SK-N-MC (cell line): ENCODE results near the gene PDE4D.
"Not testable (repeated sequence)": the region's sequence is repeated elsewhere in the genome, so short reads cannot be mapped to it uniquely, and the experiment has no call there.

Experiments
- DNase-seq: peaks from one replicate; pipeline ENCODE4 v3.0.0-alpha.2; 2011; ENCODE audit warnings: low read depth, low spot score
- H3K27ac ChIP-seq: fragments of 200-600 bp; sonication (generic); 2 replicates; pipeline ENCODE4 v1.5.1; 2016; ENCODE audit warnings: mixed run types
- H3K36me3 ChIP-seq: fragments of 200-600 bp; sonication (generic); 2 replicates; pipeline ENCODE4 v1.6.1; 2017; ENCODE audit warnings: antibody characterized with exemption, low read length, mixed read lengths; ENCODE audit not compliant: insufficient read depth
- H3K4me3 ChIP-seq: fragments of 200-600 bp; sonication (generic); 2 replicates; pipeline ENCODE4 v1.5.1; 2016
- H3K9ac ChIP-seq: fragments of 200-600 bp; sonication (generic); 2 replicates; pipeline ENCODE4 v1.8.0; 2017; ENCODE audit warnings: mixed run types, mixed read lengths; ENCODE audit not compliant: insufficient read length
- H3K9me3 ChIP-seq: fragments of 200-600 bp; sonication (generic); 2 replicates; pipeline ENCODE4 v1.6.1; 2017; ENCODE audit warnings: low read depth, mild to moderate bottlenecking, antibody characterized with exemption, low read length, moderate library complexity, mixed read lengths
- EZH2 ChIP-seq: fragments of 200-600 bp; sonication (generic); IDR thresholded peaks from one replicate; pipeline ENCODE4 v1.6.1; 2017; ENCODE audit warnings: antibody characterized with exemption
- FOXP2 ChIP-seq: optimal IDR thresholded peaks from 2 replicates; pipeline ENCODE3; 2011; ENCODE audit warnings: mild to moderate bottlenecking, moderate library complexity; ENCODE audit not compliant: insufficient read depth; ENCODE audit errors: extremely low read length, control extremely low read depth
- POLR2AphosphoS5 ChIP-seq: IDR thresholded peaks from 2 replicates; pipeline ENCODE4 v1.6.1; 2012; ENCODE audit warnings: mild to moderate bottlenecking, low read depth, low read length, borderline replicate concordance

PDE4D gene

GRCh38 chr5:59789197-59789596 is 104.3 kb downstream of the PDE4D start:
- TF ChIP-seq FOXP2 (no peak), EZH2 (no peak), POLR2AphosphoS5 (no peak)
- no peaks in the 10 kb centered on the region for H3K9me3 ChIP-seq
- DNase-seq = no peak
- no peak overlapping the region for H3K4me3 ChIP-seq
- no peak overlapping the region for H3K27ac ChIP-seq
- no peak overlapping the region for H3K9ac ChIP-seq
- H3K36me3 ChIP-seq = no peaks in the 10 kb centered on the region

GRCh38 chr5:59786334-59786805 is 107.2 kb downstream of the PDE4D start:
- Histone ChIP-seq H3K4me3 (peak overlapping the region; percentile 40; the same call in 1 of the 2 replicates), H3K27ac (peak overlapping the region; percentile 3; the same call in 1 of the 2 replicates), H3K9ac (no peak overlapping the region), H3K9me3 (no peaks in the 10 kb centered on the region), H3K36me3 (no peaks in the 10 kb centered on the region)
- peak; percentile 75 for DNase-seq
- TF ChIP-seq EZH2 = no peak
- TF ChIP-seq POLR2AphosphoS5 = peak; percentile 44; the same call in 1 of the 2 replicates

- no peak for DNase-seq
- Histone ChIP-seq H3K9ac (no peak overlapping the region), H3K9me3 (no peaks in the 10 kb centered on the region), H3K36me3 (no peaks in the 10 kb centered on the region), H3K4me3 (peak overlapping the region; percentile 40; the same call in 1 of the 2 replicates), H3K27ac (peak overlapping the region; percentile 3; the same call in 1 of the 2 replicates)
- no peak for TF ChIP-seq EZH2
- no peak for TF ChIP-seq POLR2AphosphoS5
- no peak for TF ChIP-seq FOXP2
These were observed 107.7 kb downstream of the PDE4D start for GRCh38 chr5:59785676-59786333.

GRCh38 chr5:59784708-59785107 is 108.8 kb downstream of the PDE4D start:
- not testable (repeated sequence) for H3K27ac ChIP-seq, H3K36me3 ChIP-seq, H3K9me3 ChIP-seq, H3K4me3 ChIP-seq, DNase-seq, H3K9ac ChIP-seq

- no peak overlapping the region for H3K27ac ChIP-seq
- TF ChIP-seq POLR2AphosphoS5 = no peak
- no peak for TF ChIP-seq FOXP2
- no peak for TF ChIP-seq EZH2
These were observed 110.3 kb downstream of the PDE4D start for GRCh38 chr5:59783264-59783663.

GRCh38 chr5:59782856-59783255 is 110.7 kb downstream of the PDE4D start:
- no peaks in the 10 kb centered on the region for H3K9me3 ChIP-seq
- no peaks in the 10 kb centered on the region for H3K36me3 ChIP-seq
- no peak overlapping the region for H3K4me3 ChIP-seq
- DNase-seq = no peak
- H3K27ac ChIP-seq = no peak overlapping the region
- no peak for TF ChIP-seq POLR2AphosphoS5
- no peak for TF ChIP-seq EZH2
- no peak overlapping the region for H3K9ac ChIP-seq

More at GRCh38 chr5:59783264-59783663, 110.3 kb downstream of the PDE4D start:
- DNase-seq = no peak
- Histone ChIP-seq H3K9ac (no peak overlapping the region), H3K4me3 (no peak overlapping the region), H3K36me3 (no peaks in the 10 kb centered on the region), H3K9me3 (no peaks in the 10 kb centered on the region)

- TF ChIP-seq POLR2AphosphoS5 (no peak), FOXP2 (no peak), EZH2 (no peak)
- H3K9me3 ChIP-seq = no peaks in the 10 kb centered on the region
- no peak overlapping the region for H3K4me3 ChIP-seq
- no peaks in the 10 kb centered on the region for H3K36me3 ChIP-seq
- H3K27ac ChIP-seq = no peak overlapping the region
- H3K9ac ChIP-seq = no peak overlapping the region
- no peak for DNase-seq
These were observed 114.1 kb downstream of the PDE4D start for GRCh38 chr5:59779453-59779852.

GRCh38 chr5:59777028-59777427 is 116.5 kb downstream of the PDE4D start:
- Histone ChIP-seq H3K36me3 (no peaks in the 10 kb centered on the region), H3K27ac (no peak overlapping the region), H3K9ac (no peak overlapping the region), H3K4me3 (no peak overlapping the region), H3K9me3 (no peaks in the 10 kb centered on the region)
- DNase-seq = no peak
- no peak for TF ChIP-seq FOXP2
- TF ChIP-seq POLR2AphosphoS5 = no peak
- no peak for TF ChIP-seq EZH2

GRCh38 chr5:59773294-59773693 is 120.2 kb downstream of the PDE4D start:
- no peaks in the 10 kb centered on the region for H3K9me3 ChIP-seq
- no peak for DNase-seq
- H3K27ac ChIP-seq = no peak overlapping the region

More at GRCh38 chr5:59773294-59773693, 120.2 kb downstream of the PDE4D start:
- H3K9ac ChIP-seq = no peak overlapping the region
- no peaks in the 10 kb centered on the region for H3K36me3 ChIP-seq
- TF ChIP-seq FOXP2 (no peak), POLR2AphosphoS5 (no peak), EZH2 (no peak)
- H3K4me3 ChIP-seq = no peak overlapping the region
